GM12873 (cell line): ENCODE measurements around the gene H6PD.

Experiments used
- CTCF ChIP-seq: IDR thresholded peaks from 2 replicates; pipeline ENCODE4 v1.5.1; 2012; ENCODE audit warnings: low read depth, mild to moderate bottlenecking, moderate library complexity, low read length, control low read depth; ENCODE audit not compliant: insufficient read depth; ENCODE audit errors: missing control alignments

H6PD gene

GRCh38 chr1:9234223-9235095 is at the start of gene H6PD:
TSS of gene H6PD (plus strand) at chr1:9234774. CDS start at chr1:9244935, 10,161 bp downstream.
- peak; percentile 68 for TF ChIP-seq CTCF

- TF ChIP-seq CTCF = no peak
Measured at GRCh38 chr1:9186082-9186859, 48.3 kb upstream of the H6PD start.

GRCh38 chr1:9187004-9187403 is 47.6 kb upstream of the H6PD start:
- no peak for TF ChIP-seq CTCF

GRCh38 chr1:9190234-9190633 is 44.3 kb upstream of the H6PD start:
- TF ChIP-seq CTCF = no peak

- TF ChIP-seq CTCF = no peak
Measured at GRCh38 chr1:9191231-9191630, 43.3 kb upstream of the H6PD start.

- no peak for TF ChIP-seq CTCF
Measured at GRCh38 chr1:9192578-9193232, 41.9 kb upstream of the H6PD start.

- no peak for TF ChIP-seq CTCF
Measured at GRCh38 chr1:9193233-9193625, 41.3 kb upstream of the H6PD start.
